HCT116 (cell line): ENCODE measurements around the gene CPT1A. TPM values are rescaled to one million over a fixed set of nuclear protein-coding genes. Genes with fewer than 3 reads are reported as not detected.

ENCODE experiments used
- ATAC-seq: fragments of 200-7000 bp; cut with Tn5 transposase; 2 replicates; pipeline ENCODE4 v1.9.1; 2020; ENCODE audit warnings: mild to moderate bottlenecking, moderate library complexity
- BruUV-seq: library from RNA; stranded (reverse); fragments of 400-500 nt; replicated peaks from 2 replicates; lab custom pipeline; 2021; lab: Mats Ljungman, UMichigan
- CTCF ChIA-PET: fragments of 300-600 bp; sonication (Branson Sonifier 250); formaldehyde crosslinking; loops from one replicate; lab custom pipeline; 2021; ENCODE audit warnings: antibody characterized with exemption; lab: Charles Lee
- POLR2A ChIA-PET: fragments of 300-600, 350-600 bp; sonication (Branson Sonifier 250); formaldehyde crosslinking; loops from one replicate; lab custom pipeline; 2021; ENCODE audit warnings: antibody characterized with exemption; lab: Charles Lee
- RAD21 ChIA-PET, 2 experiments: fragments of 300-600 bp; sonication (Branson Sonifier 250); formaldehyde crosslinking; loops; one replicate each; lab custom pipeline; 2023; ENCODE audit warnings: low total read pairs in 2 of 2; ENCODE audit not compliant: uncharacterized antibody in 2 of 2, unreplicated experiment in 2 of 2, low non-redundant PET in 1 of 2; lab: Charles Lee
- DNase-seq: peaks from one replicate; pipeline ENCODE4 v3.0.0-alpha.2; 2010; ENCODE audit warnings: low read depth, low spot score
- H2AFZ ChIP-seq: fragments of 200-600 bp; shearing (Covaris generic), sonication (generic); 2 replicates; pipeline ENCODE4 v1.6.1; 2017; ENCODE audit warnings: low read depth, mixed run types, mixed read lengths, antibody characterized with exemption, low read length; ENCODE audit not compliant: poor library complexity, severe bottlenecking
- H3K27ac ChIP-seq: 2 replicates; pipeline ENCODE4 v1.5.1; 2012; ENCODE audit warnings: low read depth, low read length
- H3K27me3 ChIP-seq: fragments of 200-600 bp; sonication (generic); 2 replicates; pipeline ENCODE4 v1.6.1; 2016; ENCODE audit warnings: mixed run types, low read length, mixed read lengths; ENCODE audit not compliant: insufficient read depth
- H3K36me3 ChIP-seq, 2 experiments: fragments of 200-500 bp in 1 of 2; fragments of 200-600 bp in 1 of 2; sonication (Bioruptor generic) in 1 of 2; sonication (generic) in 1 of 2; 2 replicates each; pipeline versions ENCODE4 v1.5.1 to v1.6.1; 2014 to 2016; ENCODE audit warnings: low read length in 2 of 2, inconsistent platforms in 1 of 2, mixed read lengths in 1 of 2, mixed run types in 1 of 2; ENCODE audit not compliant: insufficient read depth in 2 of 2, control insufficient read depth in 1 of 2
- H3K4me1 ChIP-seq, 2 experiments: fragments of 200-600 bp in 1 of 2; sonication (generic) in 1 of 2; 2 replicates each; pipeline versions ENCODE4 v1.5.1 to v1.6.1; 2012 to 2017; ENCODE audit warnings: low read length in 2 of 2, inconsistent platforms in 1 of 2, mild to moderate bottlenecking in 1 of 2, mixed read lengths in 1 of 2, mixed run types in 1 of 2, moderate library complexity in 1 of 2; ENCODE audit not compliant: insufficient read depth in 2 of 2, control insufficient read depth in 1 of 2
- H3K4me2 ChIP-seq: fragments of 200-600 bp; sonication (generic); 2 replicates; pipeline ENCODE4 v1.6.1; 2017; ENCODE audit warnings: mixed run types, low read length, mixed read lengths
- H3K4me3 ChIP-seq, 2 experiments: fragments of 200-600 bp in 1 of 2; sonication (generic) in 1 of 2; replicated peaks in 1 of 2; 2 replicates each; pipeline ENCODE4 v1.5.1; 2011 to 2016; ENCODE audit warnings: low read length in 2 of 2, control low read depth in 1 of 2, low read depth in 1 of 2, mild to moderate bottlenecking in 1 of 2, mixed read lengths in 1 of 2, mixed run types in 1 of 2
- H3K79me2 ChIP-seq: fragments of 200-600 bp; sonication (generic); 2 replicates; pipeline ENCODE4 v1.6.1; 2017; ENCODE audit warnings: mild to moderate bottlenecking, mixed run types, low read length, moderate library complexity, mixed read lengths; ENCODE audit not compliant: insufficient read depth
- H3K9ac ChIP-seq: fragments of 200-600 bp; sonication (generic); 2 replicates; pipeline ENCODE4 v1.6.1; 2016; ENCODE audit warnings: low read length, mixed read lengths
- H3K9me2 ChIP-seq: fragments of 200-600 bp; sonication (generic), shearing (Covaris generic); 2 replicates; pipeline ENCODE4 v1.6.1; 2017; ENCODE audit warnings: mixed run types, mild to moderate bottlenecking, moderate library complexity; ENCODE audit not compliant: insufficient read depth
- H3K9me3 ChIP-seq, 2 experiments: fragments of 200-500 bp in 1 of 2; fragments of 200-600 bp in 1 of 2; sonication (Bioruptor generic) in 1 of 2; sonication (generic) in 1 of 2; 2 replicates each; pipeline ENCODE4 v1.6.1; 2014 to 2017; ENCODE audit warnings: low read length in 2 of 2, mixed read lengths in 2 of 2, inconsistent platforms in 1 of 2, low read depth in 1 of 2, mild to moderate bottlenecking in 1 of 2, mixed run types in 1 of 2, moderate library complexity in 1 of 2; ENCODE audit not compliant: control insufficient read depth in 1 of 2, insufficient read depth in 1 of 2
- H4K20me1 ChIP-seq: fragments of 200-600 bp; sonication (generic), shearing (Covaris generic); 2 replicates; pipeline ENCODE4 v1.6.1; 2017; ENCODE audit warnings: mixed run types, mild to moderate bottlenecking, moderate library complexity; ENCODE audit not compliant: insufficient read depth
- CEBPB ChIP-seq: IDR thresholded peaks from 2 replicates; pipeline ENCODE4 v1.6.1; 2012; ENCODE audit warnings: low read depth
- CTCF ChIP-seq, 3 experiments: fragments of 200-600 bp in 1 of 3; sonication (generic) in 1 of 3; IDR thresholded peaks in 2 of 3; conservative IDR thresholded peaks in 1 of 3; 2 replicates each; pipeline ENCODE4 v1.5.1; 2012 to 2017; ENCODE audit warnings: low read depth in 2 of 3, low read length in 2 of 3, antibody characterized with exemption in 1 of 3, borderline replicate concordance in 1 of 3, control low read depth in 1 of 3, mild to moderate bottlenecking in 1 of 3, mixed read lengths in 1 of 3, mixed run types in 1 of 3, moderate library complexity in 1 of 3; ENCODE audit not compliant: insufficient read depth in 1 of 3
- ELF1 ChIP-seq: IDR thresholded peaks from 2 replicates; pipeline ENCODE4 v1.6.1; 2012; ENCODE audit warnings: low read depth, borderline replicate concordance
- EZH2phosphoT487 ChIP-seq: fragments of 200-600 bp; IDR thresholded peaks from 2 replicates; pipeline ENCODE4 v1.6.1; 2018; ENCODE audit warnings: antibody characterized with exemption, borderline replicate concordance
- FOSL1 ChIP-seq: IDR thresholded peaks from 2 replicates; pipeline ENCODE4 v1.6.1; 2012; ENCODE audit warnings: low read depth
- POLR2AphosphoS5 ChIP-seq: IDR thresholded peaks from 2 replicates; pipeline ENCODE4 v1.6.1; 2011; ENCODE audit warnings: mild to moderate bottlenecking, low read depth, low read length, moderate library complexity
- SIN3A ChIP-seq: IDR thresholded peaks from 2 replicates; pipeline ENCODE4 v1.6.1; 2012; ENCODE audit warnings: low read depth
- SP1 ChIP-seq: IDR thresholded peaks from 2 replicates; pipeline ENCODE4 v1.6.1; 2012; ENCODE audit warnings: low read depth
- SRF ChIP-seq: IDR thresholded peaks from 2 replicates; pipeline ENCODE4 v1.6.1; 2012; ENCODE audit warnings: low read depth
- ZBTB33 ChIP-seq: IDR thresholded peaks from 2 replicates; pipeline ENCODE4 v1.6.1; 2011; ENCODE audit warnings: mild to moderate bottlenecking, low read length, moderate library complexity; ENCODE audit not compliant: insufficient replicate concordance; ENCODE audit errors: extremely low read depth
- intact Hi-C: fragments of 100-400 bp; cut with micrococcal nuclease; formaldehyde crosslinking; loops from 2 replicates; pipeline ENCODE4 v1.10.0; 2022
- total RNA-seq: library from RNA; stranded (reverse); gene quantifications from one replicate; pipeline ENCODE4 v1.2.1, GENCODE V29; 2021; ENCODE audit not compliant: unreplicated experiment

CPT1A gene
- total RNA-seq, 1 experiment from 2014 or later, result 54.4 TPM

- POLR2A ChIA-PET, result no interaction called here
- BruUV-seq, result no TSS peak
- RAD21 ChIA-PET, result no interaction called here
These were observed 120.6 kb downstream of the CPT1A start for GRCh38 chr11:68721075-68721474.

More at GRCh38 chr11:68721075-68721474, 120.6 kb downstream of the CPT1A start:
- TF ChIP-seq CTCF (IDR thresholded peaks at IDR 0.05 in 2 of 3, conservative IDR thresholded peaks at IDR 0.05 in 1 of 3; ENCODE audit: borderline replicate concordance in 1 of 3, insufficient read depth in 1 of 3, low read depth in 2 of 3, low read length in 2 of 3), result no peak
- no peak for TF ChIP-seq POLR2AphosphoS5
- no peak for TF ChIP-seq ZBTB33
- TF ChIP-seq EZH2phosphoT487, result no peak
- no peak for TF ChIP-seq SIN3A
- TF ChIP-seq CEBPB, result no peak
- no peak for TF ChIP-seq ELF1
- no peak for TF ChIP-seq SRF
- no peak for TF ChIP-seq SP1
- no peak for TF ChIP-seq FOSL1
- H3K36me3 ChIP-seq, result no peaks in the 10 kb centered on the region
- intact Hi-C loops, result no loop called here
- no peaks in the 10 kb centered on the region for H3K27me3 ChIP-seq
- CTCF ChIA-PET, result no interaction called here
- no peaks in the 10 kb centered on the region for H3K9me2 ChIP-seq
- no peaks in the 10 kb centered on the region for H3K4me1 ChIP-seq
- ATAC-seq, result no peak
- H3K79me2 ChIP-seq, result no peaks in the 10 kb centered on the region
- H3K9ac ChIP-seq, result no peak overlapping the region
- H3K4me3 ChIP-seq, result no peak overlapping the region
- H3K9me3 ChIP-seq, result no peaks in the 10 kb centered on the region
- H3K27ac ChIP-seq, result no peak overlapping the region
- no peak for DNase-seq
- no peak overlapping the region for H3K4me2 ChIP-seq
- H2AFZ ChIP-seq, result no peak overlapping the region
- no peaks in the 10 kb centered on the region for H4K20me1 ChIP-seq
